ENCODE results near the gene BPIFB3.
"Not testable (repeated sequence)": the region's sequence is repeated elsewhere in the genome, so short reads cannot be mapped to it uniquely, and the experiment has no call there.

BPIFB3 gene

GRCh38 chr20:33028875-33029274 lies 24.8 kb upstream of the BPIFB3 start:
- DNase-seq = no peak

- no peak for DNase-seq
These were observed 23.6 kb upstream of the BPIFB3 start for GRCh38 chr20:33030076-33030475.

- no peak for DNase-seq
These were observed 23.1 kb upstream of the BPIFB3 start for GRCh38 chr20:33030569-33030968.

GRCh38 chr20:33031531-33031930 lies 22.2 kb upstream of the BPIFB3 start, which contains the start of gene BPIFB6:
Gene BPIFB6, plus strand, starts transcription at chr20:33031648. Its CDS starts 0 bp downstream, at chr20:33031648.
- no peak for DNase-seq

GRCh38 chr20:33032555-33032954 lies 21.1 kb upstream of the BPIFB3 start:
- no peak for DNase-seq

- DNase-seq = no peak
These were observed 20.3 kb upstream of the BPIFB3 start for GRCh38 chr20:33033381-33033780.

- DNase-seq = no peak
These were observed 19.6 kb upstream of the BPIFB3 start for GRCh38 chr20:33034115-33034514.

- no peak for DNase-seq
These were observed 18.7 kb upstream of the BPIFB3 start for GRCh38 chr20:33034901-33035492.

- DNase-seq = no peak
These were observed 16.2 kb upstream of the BPIFB3 start for GRCh38 chr20:33037456-33037855.

- DNase-seq = no peak
These were observed 15.5 kb upstream of the BPIFB3 start for GRCh38 chr20:33038243-33038642.

- no peak for DNase-seq
These were observed 11.3 kb upstream of the BPIFB3 start for GRCh38 chr20:33042430-33042829.

- DNase-seq = no peak
These were observed 10.5 kb upstream of the BPIFB3 start for GRCh38 chr20:33042983-33043730.

GRCh38 chr20:33043731-33044181 lies 9.9 kb upstream of the BPIFB3 start:
- no peak for DNase-seq

- DNase-seq = not testable (repeated sequence)
These were observed 8.5 kb upstream of the BPIFB3 start for GRCh38 chr20:33045129-33045721.

GRCh38 chr20:33046412-33046811 lies 7.3 kb upstream of the BPIFB3 start:
- no peak for DNase-seq

GRCh38 chr20:33051333-33051732 lies 2.4 kb upstream of the BPIFB3 start:
- DNase-seq = no peak

- no peak for DNase-seq
These were observed 678 bp downstream of the BPIFB3 start for GRCh38 chr20:33054381-33054780.

GRCh38 chr20:33054791-33055190 lies 1.1 kb downstream of the BPIFB3 start:
- DNase-seq = no peak

GRCh38 chr20:33059136-33059535 lies 5.4 kb downstream of the BPIFB3 start:
- no peak for DNase-seq

- DNase-seq = no peak
These were observed 6.2 kb downstream of the BPIFB3 start for GRCh38 chr20:33059741-33060390.

- DNase-seq = no peak
These were observed 7.9 kb downstream of the BPIFB3 start for GRCh38 chr20:33061658-33062028.

- DNase-seq = no peak
These were observed 8.6 kb downstream of the BPIFB3 start for GRCh38 chr20:33062105-33062824.

- no peak for DNase-seq
These were observed 9.1 kb downstream of the BPIFB3 start for GRCh38 chr20:33062825-33063149.
